ENCODE data around the gene ARID5A. TPM values are rescaled to one million over a fixed set of nuclear protein-coding genes. Genes with fewer than 3 reads are reported as not detected.

Gene ARID5A
- total and polyA plus RNA-seq, 5 donors, result 13.0 to 31.8 (median 21.6) TPM

DNA sequence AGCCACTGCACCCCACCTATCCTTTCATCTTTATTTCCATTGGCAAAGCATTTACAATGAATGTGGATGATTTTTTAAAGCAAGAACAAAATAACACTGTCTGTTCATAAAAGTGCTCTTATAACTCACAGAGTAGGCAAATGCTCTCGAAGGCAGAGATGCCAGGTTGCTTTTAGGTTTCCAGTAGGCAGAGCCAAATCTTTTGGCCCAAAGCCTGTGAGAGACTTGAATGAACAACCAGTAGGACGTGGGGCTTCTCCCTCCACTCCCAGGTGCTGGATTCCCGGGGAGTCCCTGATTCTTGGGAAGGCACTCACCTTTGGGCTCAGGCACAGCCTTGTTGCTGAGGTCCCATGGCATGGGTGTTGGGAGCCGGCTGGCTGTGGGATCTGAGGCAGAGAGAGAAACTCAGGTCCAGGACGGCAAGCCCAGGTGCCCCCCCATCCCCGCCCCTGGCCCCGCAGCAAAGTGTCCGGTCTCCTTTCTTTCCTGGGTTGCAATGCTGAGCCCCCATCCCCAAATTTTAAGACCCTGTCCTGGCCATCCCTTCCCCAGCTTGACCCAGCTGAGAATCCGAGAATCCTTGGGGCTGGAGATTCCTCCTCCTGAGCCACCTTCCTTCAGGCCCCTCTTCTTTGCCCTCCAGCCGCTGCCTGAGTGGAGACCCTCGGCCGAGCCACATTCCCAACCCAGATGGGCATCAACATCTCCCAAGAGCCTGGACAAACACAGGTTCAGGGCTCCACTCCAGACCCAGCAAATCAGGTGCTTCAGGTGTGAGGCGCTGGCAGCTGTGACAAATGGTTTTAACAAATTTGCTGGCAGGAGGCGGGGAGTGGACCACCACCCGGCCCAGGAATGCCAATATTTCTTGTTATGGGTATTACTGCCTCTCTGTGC is 37.2 kb upstream of the ARID5A start:
- Histone ChIP-seq H3K27ac (ENCODE audit: low read length) (no peak overlapping the region), H3K4me3 (ENCODE audit: low read length) (no peak overlapping the region), H3K27me3 (ENCODE audit: control insufficient read depth, insufficient read depth) (no peaks in the 10 kb centered on the region), H3K4me1 (ENCODE audit: control insufficient read depth, insufficient read depth, low read length) (no peaks in the 10 kb centered on the region), H3K9me3 (ENCODE audit: control insufficient read depth, low read length) (no peaks in the 10 kb centered on the region)
- intact Hi-C loops (cut with DNase I), result no loop called here
- ATAC-seq (no peak), DNase-seq (peak in 1 of 3 donors; percentile 29)
- 87% methylated on average over 15 of the region's 15 CpGs for WGBS

- Histone ChIP-seq H3K4me1 (ENCODE audit: control insufficient read depth, insufficient read depth, low read length) (no peaks in the 10 kb centered on the region), H3K27ac (ENCODE audit: low read length) (no peak overlapping the region), H3K4me3 (ENCODE audit: low read length) (no peak overlapping the region), H3K27me3 (ENCODE audit: control insufficient read depth, insufficient read depth) (no peaks in the 10 kb centered on the region), H3K9me3 (ENCODE audit: control insufficient read depth, low read length) (no peaks in the 10 kb centered on the region)
- whole genome bisulfite sequencing, result 48% methylated on average over 64 of the region's 64 CpGs
- ATAC-seq (peak in 1 of 2 donors; percentile 25), DNase-seq (peak in 1 of 3 donors; percentile 52)
- intact Hi-C loops (cut with DNase I), result loop anchor here in 1 of 4 donors (10.0 kb wide), 2 partner anchors 186 to 366 kb away; partner anchors contain the start of gene ASTL
Measured at GRCh38 chr2:96500385-96501066, 36.0 kb upstream of the ARID5A start.

DNA sequence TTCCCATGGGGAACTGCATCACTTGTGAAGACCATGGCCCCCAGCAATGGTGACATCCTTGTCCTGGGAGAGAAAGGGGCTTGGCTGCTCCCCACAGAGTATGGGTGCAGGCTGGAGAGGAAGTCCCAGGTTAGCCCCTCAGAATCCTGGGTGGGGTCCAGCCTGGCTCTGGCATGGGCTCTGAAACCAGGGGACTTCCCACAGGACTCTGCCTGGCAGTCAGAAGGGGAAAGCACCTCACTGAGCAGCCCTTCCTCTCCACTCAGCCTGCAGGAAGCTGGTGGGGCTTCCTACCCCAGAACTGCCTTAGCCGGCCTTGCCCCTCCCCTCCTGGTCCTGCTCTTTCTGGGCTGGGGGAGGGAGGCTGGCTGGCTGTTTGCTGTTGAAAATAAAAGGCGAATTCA is 35.1 kb upstream of the ARID5A start:
- DNase-seq (no peak), ATAC-seq (peak in 1 of 2 donors; percentile 18)
- Histone ChIP-seq H3K9me3 (ENCODE audit: control insufficient read depth, low read length) (no peaks in the 10 kb centered on the region), H3K4me3 (ENCODE audit: low read length) (no peak overlapping the region), H3K27ac (ENCODE audit: low read length) (no peak overlapping the region), H3K27me3 (ENCODE audit: control insufficient read depth, insufficient read depth) (no peaks in the 10 kb centered on the region), H3K4me1 (ENCODE audit: control insufficient read depth, insufficient read depth, low read length) (no peaks in the 10 kb centered on the region)
- WGBS, result 46% methylated on average over 2 of the region's 2 CpGs
- intact Hi-C loops (cut with DNase I), result loop anchor here in 1 of 4 donors (10.0 kb wide), 2 partner anchors 187 to 367 kb away; partner anchors contain the start of gene ASTL

- intact Hi-C loops (cut with DNase I), result loop anchor here in 1 of 4 donors (10.0 kb wide), 2 partner anchors 187 to 367 kb away; partner anchors contain the start of gene ASTL
- H3K27ac ChIP-seq (ENCODE audit: low read length), result no peak overlapping the region
- peak in 1 of 3 donors; percentile 39 for DNase-seq
- H3K4me1 ChIP-seq (ENCODE audit: control insufficient read depth, insufficient read depth, low read length), result no peaks in the 10 kb centered on the region
- ATAC-seq, result no peak
- 84% methylated on average over 16 of the region's 16 CpGs for WGBS
- H3K4me3 ChIP-seq (ENCODE audit: low read length), result no peak overlapping the region
- H3K27me3 ChIP-seq (ENCODE audit: control insufficient read depth, insufficient read depth), result no peaks in the 10 kb centered on the region
- no peaks in the 10 kb centered on the region for H3K9me3 ChIP-seq (ENCODE audit: control insufficient read depth, low read length)
Measured at GRCh38 chr2:96501886-96502810, 34.4 kb upstream of the ARID5A start.

GRCh38 chr2:96502891-96503636 is 33.5 kb upstream of the ARID5A start:
- Histone ChIP-seq H3K9me3 (ENCODE audit: control insufficient read depth, low read length) (no peaks in the 10 kb centered on the region), H3K27me3 (ENCODE audit: control insufficient read depth, insufficient read depth) (no peaks in the 10 kb centered on the region), H3K27ac (ENCODE audit: low read length) (no peak overlapping the region), H3K4me3 (ENCODE audit: low read length) (no peak overlapping the region), H3K4me1 (ENCODE audit: control insufficient read depth, insufficient read depth, low read length) (no peaks in the 10 kb centered on the region)
- WGBS, result 78% methylated on average over 13 of the region's 13 CpGs
- DNase-seq (peak in 1 of 3 donors; percentile 53), ATAC-seq (no peak)
- intact Hi-C loops (cut with DNase I), result loop anchor here in 1 of 4 donors (10.0 kb wide), 2 partner anchors 188 to 368 kb away; partner anchors contain the start of gene ASTL

- no peaks in the 10 kb centered on the region for H3K4me1 ChIP-seq (ENCODE audit: control insufficient read depth, insufficient read depth, low read length)
- H3K27ac ChIP-seq (ENCODE audit: low read length), result no peak overlapping the region
- 90% methylated on average over 12 of the region's 12 CpGs for WGBS
- no peak overlapping the region for H3K4me3 ChIP-seq (ENCODE audit: low read length)
- H3K9me3 ChIP-seq (ENCODE audit: control insufficient read depth, low read length), result no peaks in the 10 kb centered on the region
- DNase-seq (no peak), ATAC-seq (no peak)
- intact Hi-C loops (cut with DNase I), result loop anchor here in 1 of 4 donors (10.0 kb wide), 2 partner anchors 189 to 369 kb away; partner anchors contain the start of gene ASTL
- H3K27me3 ChIP-seq (ENCODE audit: control insufficient read depth, insufficient read depth), result no peaks in the 10 kb centered on the region
Measured at GRCh38 chr2:96503637-96504243, 32.8 kb upstream of the ARID5A start.

DNA sequence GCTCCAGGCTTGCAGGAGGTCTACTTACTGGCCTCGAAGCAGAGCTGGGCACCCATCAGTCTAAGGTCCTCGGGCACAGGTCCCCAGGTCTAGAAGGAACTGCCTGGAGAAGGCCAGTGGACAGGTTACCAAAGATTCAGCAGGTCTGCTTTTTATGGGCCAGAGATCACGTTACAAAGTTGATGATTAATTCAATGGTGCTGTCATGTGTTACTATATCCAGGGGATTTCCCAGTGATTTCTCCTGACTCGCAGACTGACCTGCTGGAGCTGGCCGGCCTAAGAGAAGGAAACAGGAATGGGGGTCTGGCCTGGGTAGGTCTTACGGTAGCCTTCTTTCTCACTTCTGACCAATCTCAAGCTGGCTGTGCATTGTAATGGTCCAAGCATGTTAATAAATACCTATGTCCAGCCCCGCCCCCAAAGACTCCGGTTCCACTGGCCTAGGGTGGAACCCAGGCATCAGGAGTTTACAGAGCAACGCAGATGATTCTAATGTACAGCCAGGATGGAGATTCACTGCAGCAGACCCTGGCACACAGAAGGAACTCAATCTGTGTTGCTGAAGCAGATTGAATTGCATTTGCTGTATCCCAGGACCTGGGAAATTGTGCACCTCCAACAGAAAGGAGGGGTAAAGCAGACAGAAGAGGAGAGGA is 31.2 kb upstream of the ARID5A start, which contains the start of gene NEURL3:
NEURL3 (minus strand) TSS at position 127 of the 659 bp plus-strand sequence; CDS start at position 56, 71 bp downstream.
- Histone ChIP-seq H3K27me3 (ENCODE audit: control insufficient read depth, insufficient read depth) (no peaks in the 10 kb centered on the region), H3K4me3 (ENCODE audit: low read length) (no peak within 1 kb of the TSS), H3K4me1 (ENCODE audit: control insufficient read depth, insufficient read depth, low read length) (no peaks in the 10 kb centered on the region), H3K27ac (ENCODE audit: low read length) (no peak within 1 kb of the TSS), H3K9me3 (ENCODE audit: control insufficient read depth, low read length) (no peaks in the 10 kb centered on the region)
- DNase-seq (peak in 1 of 3 donors; percentile 26), ATAC-seq (no peak)
- 68% methylated on average over 9 of the region's 9 CpGs for WGBS
- intact Hi-C loops (cut with DNase I), result loop anchor here in 3 of 4 donors (5.0 to 10.0 kb wide), 5 partner anchors 33 to 371 kb away; partner anchors contain the start of gene ASTL (in 2 of the 3)

DNA sequence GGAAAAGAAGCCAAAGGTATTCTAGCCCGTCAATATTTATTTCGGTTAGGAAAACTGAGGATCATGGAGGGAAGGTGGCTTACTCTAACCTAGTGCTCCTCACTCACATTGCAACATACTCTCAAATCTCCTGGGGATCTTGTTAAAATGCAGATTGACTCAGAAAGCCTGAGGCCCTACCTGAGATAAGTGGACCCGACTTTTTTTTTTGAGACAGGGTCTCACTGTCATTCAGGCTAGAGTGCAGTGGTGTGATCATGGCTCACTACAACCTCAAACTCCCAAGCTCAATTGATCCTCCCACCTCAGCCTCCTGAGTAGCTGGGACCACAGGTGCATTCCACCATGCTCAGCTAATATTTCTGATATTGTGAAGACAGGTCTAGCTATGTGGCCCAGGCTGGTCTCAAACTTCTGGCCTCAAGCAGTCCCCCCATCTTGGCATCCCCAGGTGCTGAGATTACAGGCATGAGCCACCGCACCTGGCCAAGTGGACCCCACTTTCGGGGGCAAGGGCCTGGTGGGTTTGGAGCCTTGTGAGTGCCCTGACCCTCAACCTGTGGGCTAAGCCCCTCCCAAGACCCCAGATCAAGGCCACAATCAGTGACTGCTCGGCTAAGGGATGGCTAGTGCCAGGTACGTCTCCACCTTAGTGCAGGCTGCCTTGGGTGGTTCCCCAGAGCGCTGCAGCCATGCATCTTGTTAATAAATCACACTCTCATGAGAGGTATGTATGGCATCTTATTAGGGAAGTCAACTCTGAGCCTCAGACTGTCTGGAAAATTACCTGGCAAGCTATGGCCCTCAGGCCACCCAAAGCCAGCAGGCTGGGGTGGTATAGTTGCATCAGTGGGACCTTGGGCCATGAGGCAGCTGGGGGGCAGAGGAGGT is 30.3 kb upstream of the ARID5A start:
- H3K9me3 ChIP-seq (ENCODE audit: control insufficient read depth, low read length), result no peaks in the 10 kb centered on the region
- H3K27ac ChIP-seq (ENCODE audit: low read length), result no peak overlapping the region
- no peak overlapping the region for H3K4me3 ChIP-seq (ENCODE audit: low read length)
- no peaks in the 10 kb centered on the region for H3K27me3 ChIP-seq (ENCODE audit: control insufficient read depth, insufficient read depth)
- intact Hi-C loops (cut with DNase I), result loop anchor here in 3 of 4 donors (5.0 to 10.0 kb wide), 5 partner anchors 34 to 371 kb away; partner anchors contain the start of gene ASTL (in 2 of the 3)
- WGBS, result 92% methylated on average over 8 of the region's 8 CpGs
- ATAC-seq (no peak), DNase-seq (peak in 1 of 3 donors; percentile 39)
- H3K4me1 ChIP-seq (ENCODE audit: control insufficient read depth, insufficient read depth, low read length), result no peaks in the 10 kb centered on the region
